Dendritic cell treated with granulocyte-macrophage colony-stimulating factor and Interleukin-4, amounts not matched to agents 40 ng/mL and 50 ng/mL, for 4 days (primary cell): ENCODE data around the gene IL33.

ENCODE experiments used
- H3K27ac Mint-ChIP-seq: one replicate; pipeline ENCODE4 v1.8.0; 2022; ENCODE audit warnings: mild to moderate bottlenecking, mixed read lengths
- H3K27me3 Mint-ChIP-seq: one replicate; pipeline ENCODE4 v1.8.0; 2022; ENCODE audit warnings: mild to moderate bottlenecking, mixed read lengths
- H3K36me3 Mint-ChIP-seq: one replicate; pipeline ENCODE4 v1.8.0; 2022; ENCODE audit warnings: low read depth, mixed read lengths
- H3K4me1 Mint-ChIP-seq: one replicate; pipeline ENCODE4 v1.8.0; 2022; ENCODE audit warnings: low read depth, mixed read lengths
- H3K4me3 Mint-ChIP-seq: one replicate; pipeline ENCODE4 v1.8.0; 2022; ENCODE audit warnings: mild to moderate bottlenecking, moderate library complexity, mixed read lengths
- H3K9me3 Mint-ChIP-seq: one replicate; pipeline ENCODE4 v1.8.0; 2022; ENCODE audit warnings: mixed read lengths
- intact Hi-C: fragments of 100-400 bp; cut with micrococcal nuclease; formaldehyde crosslinking; loops from one replicate; pipeline ENCODE4 v1.15.0; 2022

IL33 gene

GRCh38 chr9:6301858-6302257 lies 86.3 kb downstream of the IL33 start:
- H3K27me3 Mint-ChIP-seq, result peaks cover 6% of the 10 kb centered on the region
- no peaks in the 10 kb centered on the region for H3K4me1 Mint-ChIP-seq
- H3K27ac Mint-ChIP-seq, result no peak overlapping the region
- intact Hi-C loops, result no loop called here
- H3K9me3 Mint-ChIP-seq, result no peaks in the 10 kb centered on the region
- no peak overlapping the region for H3K4me3 Mint-ChIP-seq
- no peaks in the 10 kb centered on the region for H3K36me3 Mint-ChIP-seq

- no peak overlapping the region for H3K27ac Mint-ChIP-seq
- peaks cover 7% of the 10 kb centered on the region for H3K27me3 Mint-ChIP-seq
- H3K9me3 Mint-ChIP-seq, result no peaks in the 10 kb centered on the region
- H3K4me1 Mint-ChIP-seq, result no peaks in the 10 kb centered on the region
- intact Hi-C loops, result no loop called here
- H3K4me3 Mint-ChIP-seq, result no peak overlapping the region
- H3K36me3 Mint-ChIP-seq, result no peaks in the 10 kb centered on the region
These were observed 86.8 kb downstream of the IL33 start for GRCh38 chr9:6302417-6302816.

- Mint-ChIP-seq H3K9me3 (no peaks in the 10 kb centered on the region), H3K4me1 (no peaks in the 10 kb centered on the region), H3K36me3 (no peaks in the 10 kb centered on the region), H3K27me3 (peaks cover 8% of the 10 kb centered on the region), H3K4me3 (no peak overlapping the region), H3K27ac (no peak overlapping the region)
- intact Hi-C loops, result no loop called here
These were observed 88.6 kb downstream of the IL33 start for GRCh38 chr9:6304232-6304631.

- H3K4me3 Mint-ChIP-seq, result no peak overlapping the region
- intact Hi-C loops, result no loop called here
- H3K27me3 Mint-ChIP-seq, result peaks cover 8% of the 10 kb centered on the region
- H3K9me3 Mint-ChIP-seq, result no peaks in the 10 kb centered on the region
- H3K4me1 Mint-ChIP-seq, result no peaks in the 10 kb centered on the region
- no peak overlapping the region for H3K27ac Mint-ChIP-seq
- no peaks in the 10 kb centered on the region for H3K36me3 Mint-ChIP-seq
These were observed 90.5 kb downstream of the IL33 start for GRCh38 chr9:6305954-6306563.
